ENCODE results near the gene G2E3.
A peak's percentile ranks its signal among the peaks of the same experiment; 100 is the strongest.
"Not testable (repeated sequence)": the region's sequence is repeated elsewhere in the genome, so short reads cannot be mapped to it uniquely, and the experiment has no call there.

G2E3 gene, protein sequence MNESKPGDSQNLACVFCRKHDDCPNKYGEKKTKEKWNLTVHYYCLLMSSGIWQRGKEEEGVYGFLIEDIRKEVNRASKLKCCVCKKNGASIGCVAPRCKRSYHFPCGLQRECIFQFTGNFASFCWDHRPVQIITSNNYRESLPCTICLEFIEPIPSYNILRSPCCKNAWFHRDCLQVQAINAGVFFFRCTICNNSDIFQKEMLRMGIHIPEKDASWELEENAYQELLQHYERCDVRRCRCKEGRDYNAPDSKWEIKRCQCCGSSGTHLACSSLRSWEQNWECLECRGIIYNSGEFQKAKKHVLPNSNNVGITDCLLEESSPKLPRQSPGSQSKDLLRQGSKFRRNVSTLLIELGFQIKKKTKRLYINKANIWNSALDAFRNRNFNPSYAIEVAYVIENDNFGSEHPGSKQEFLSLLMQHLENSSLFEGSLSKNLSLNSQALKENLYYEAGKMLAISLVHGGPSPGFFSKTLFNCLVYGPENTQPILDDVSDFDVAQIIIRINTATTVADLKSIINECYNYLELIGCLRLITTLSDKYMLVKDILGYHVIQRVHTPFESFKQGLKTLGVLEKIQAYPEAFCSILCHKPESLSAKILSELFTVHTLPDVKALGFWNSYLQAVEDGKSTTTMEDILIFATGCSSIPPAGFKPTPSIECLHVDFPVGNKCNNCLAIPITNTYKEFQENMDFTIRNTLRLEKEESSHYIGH

DNA sequence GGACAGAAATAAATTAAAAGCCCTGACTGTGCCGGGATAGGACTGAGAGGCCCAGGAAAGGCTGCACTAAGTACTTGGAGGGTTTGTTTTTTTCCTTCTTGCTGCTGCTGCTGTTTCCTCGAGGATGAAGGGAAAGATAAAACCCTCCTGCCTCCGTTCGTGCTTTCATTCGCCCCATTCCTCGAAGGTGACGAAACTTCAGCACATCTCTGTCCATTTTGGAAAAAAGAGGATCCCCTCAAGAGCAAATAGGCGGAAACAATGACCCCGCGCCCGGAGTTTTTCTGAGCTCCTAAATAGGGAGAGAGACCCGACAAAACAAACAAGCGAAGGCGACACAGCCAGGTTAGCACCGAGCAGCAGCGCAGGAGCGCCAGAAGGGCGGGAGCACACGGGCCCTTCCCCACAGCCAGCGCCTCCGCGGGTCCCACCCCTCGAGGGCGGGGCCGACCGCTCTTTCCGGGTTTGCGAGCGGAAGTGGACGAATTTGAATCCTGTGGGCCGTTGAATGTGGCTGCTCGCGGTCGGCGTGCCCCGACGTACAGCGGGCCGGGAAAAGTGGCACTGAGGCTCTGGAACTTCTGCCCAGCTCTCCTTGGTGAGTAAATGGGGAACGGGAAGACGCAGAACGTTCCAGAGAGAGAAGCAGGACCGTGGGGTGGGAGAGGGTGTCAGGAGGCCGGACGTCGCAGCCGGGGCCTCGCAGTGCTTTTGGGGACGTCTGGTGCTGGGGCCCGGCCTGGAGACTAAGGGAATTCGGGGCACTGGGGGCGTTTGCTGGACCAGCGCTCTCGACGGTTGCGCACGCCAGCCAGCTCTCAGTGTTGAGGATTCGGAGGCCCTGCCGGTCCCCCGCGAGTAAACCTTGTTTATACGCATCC is at the start of gene G2E3:
Gene G2E3, plus strand, starts transcription at position 484 of the 881 bp plus-strand sequence. CDS start 21,922 bp downstream, outside the sequence.
- DNase-seq = peak; percentile 84

GRCh38 chr14:30517737-30518136 is 41.2 kb upstream of the G2E3 start:
- DNase-seq = no peak

DNA sequence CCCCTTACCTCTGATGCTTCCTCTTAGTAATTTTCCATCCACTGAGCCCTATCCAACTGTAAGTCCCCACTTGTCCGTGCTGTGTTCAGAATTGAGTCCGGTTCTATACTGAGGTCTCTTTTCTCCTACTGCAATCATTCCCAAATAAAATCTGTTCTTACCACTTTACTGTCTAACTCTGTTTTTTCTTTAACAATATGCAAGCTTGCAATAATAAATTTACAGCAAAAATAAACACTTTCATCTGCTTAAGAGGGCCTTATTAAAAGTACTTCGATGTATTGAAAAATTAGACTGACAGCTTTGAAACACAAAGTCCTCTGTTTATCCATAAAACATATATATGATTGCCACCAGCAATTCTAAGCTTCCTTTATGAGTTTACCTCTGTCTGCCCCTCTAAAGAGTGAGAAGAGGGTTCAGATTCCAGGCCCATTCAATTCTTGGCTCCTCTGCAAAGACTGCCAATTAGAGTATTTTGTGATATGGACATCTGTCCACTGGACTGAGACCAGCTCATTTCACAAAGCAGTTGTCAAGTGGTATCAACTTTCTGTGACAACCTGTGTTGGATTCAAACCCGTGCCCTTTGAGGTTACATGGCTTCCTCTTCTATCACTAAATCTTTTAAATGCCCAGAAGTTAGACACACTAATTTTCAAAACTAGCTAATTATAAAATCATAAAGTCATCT is 39.9 kb upstream of the G2E3 start:
- DNase-seq = no peak

DNA sequence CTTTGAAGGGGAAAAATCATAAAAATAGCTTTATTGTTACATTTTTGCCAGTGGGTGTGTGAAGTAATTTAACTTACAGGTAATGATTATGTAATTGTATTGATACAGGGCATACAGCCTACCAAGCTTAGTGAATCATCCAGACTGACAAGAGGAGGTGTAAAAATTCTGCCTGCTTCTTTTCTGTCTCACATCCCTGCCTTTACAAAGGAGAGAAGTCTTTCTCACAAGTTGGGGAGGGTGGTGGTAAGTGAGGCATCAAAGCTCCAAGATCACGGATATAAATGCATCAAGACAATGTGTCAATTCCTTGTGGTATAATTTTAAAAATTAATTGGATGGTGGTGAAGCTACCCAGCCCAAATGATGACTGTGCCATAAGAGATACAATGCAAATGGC is 39.0 kb upstream of the G2E3 start:
- no peak for DNase-seq

GRCh38 chr14:30520536-30520935 is 38.4 kb upstream of the G2E3 start:
- no peak for DNase-seq

- DNase-seq = peak; percentile 50
Measured at GRCh38 chr14:30521899-30522736, 36.8 kb upstream of the G2E3 start.

DNA sequence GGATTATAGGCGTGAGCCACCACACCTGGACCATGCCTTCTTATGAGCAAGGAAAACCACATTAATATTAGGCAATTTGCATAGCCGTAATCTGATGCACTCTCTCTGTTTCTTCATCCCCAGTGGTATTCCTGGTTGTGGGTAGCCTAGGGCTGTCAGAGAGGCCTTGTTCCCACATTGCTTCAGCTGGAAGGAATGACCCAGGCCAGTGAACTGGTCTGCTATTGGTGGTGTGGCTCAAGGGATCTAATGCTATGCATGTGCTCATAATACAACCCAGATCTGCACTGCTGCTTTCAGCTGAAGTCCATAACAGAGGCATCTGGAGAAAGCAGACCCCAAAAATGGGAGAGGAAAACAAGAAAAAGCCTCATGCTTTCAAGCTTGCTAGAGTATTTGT is 33.1 kb upstream of the G2E3 start:
- no peak for DNase-seq

GRCh38 chr14:30527196-30527595 is 31.8 kb upstream of the G2E3 start:
- no peak for DNase-seq

DNA sequence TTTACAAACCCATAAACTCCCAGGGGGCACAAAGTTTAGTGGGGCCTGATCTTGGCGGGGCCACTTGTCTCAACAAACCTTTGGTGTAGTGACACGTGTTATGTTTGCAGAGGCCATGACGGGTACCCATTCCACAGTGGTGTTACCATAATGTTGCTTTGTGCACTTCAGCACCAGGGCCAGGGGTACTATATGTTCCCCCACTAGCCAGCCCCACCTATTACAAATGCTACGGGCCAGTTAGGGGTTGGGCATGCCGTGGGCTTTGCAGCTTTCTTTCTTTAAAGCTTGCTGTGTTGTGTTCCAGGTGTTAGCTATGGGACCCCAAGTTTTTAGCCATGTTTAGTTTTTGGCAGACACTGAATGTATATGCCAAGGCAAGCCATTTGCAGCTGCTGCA is 30.8 kb upstream of the G2E3 start:
- no peak for DNase-seq

DNA sequence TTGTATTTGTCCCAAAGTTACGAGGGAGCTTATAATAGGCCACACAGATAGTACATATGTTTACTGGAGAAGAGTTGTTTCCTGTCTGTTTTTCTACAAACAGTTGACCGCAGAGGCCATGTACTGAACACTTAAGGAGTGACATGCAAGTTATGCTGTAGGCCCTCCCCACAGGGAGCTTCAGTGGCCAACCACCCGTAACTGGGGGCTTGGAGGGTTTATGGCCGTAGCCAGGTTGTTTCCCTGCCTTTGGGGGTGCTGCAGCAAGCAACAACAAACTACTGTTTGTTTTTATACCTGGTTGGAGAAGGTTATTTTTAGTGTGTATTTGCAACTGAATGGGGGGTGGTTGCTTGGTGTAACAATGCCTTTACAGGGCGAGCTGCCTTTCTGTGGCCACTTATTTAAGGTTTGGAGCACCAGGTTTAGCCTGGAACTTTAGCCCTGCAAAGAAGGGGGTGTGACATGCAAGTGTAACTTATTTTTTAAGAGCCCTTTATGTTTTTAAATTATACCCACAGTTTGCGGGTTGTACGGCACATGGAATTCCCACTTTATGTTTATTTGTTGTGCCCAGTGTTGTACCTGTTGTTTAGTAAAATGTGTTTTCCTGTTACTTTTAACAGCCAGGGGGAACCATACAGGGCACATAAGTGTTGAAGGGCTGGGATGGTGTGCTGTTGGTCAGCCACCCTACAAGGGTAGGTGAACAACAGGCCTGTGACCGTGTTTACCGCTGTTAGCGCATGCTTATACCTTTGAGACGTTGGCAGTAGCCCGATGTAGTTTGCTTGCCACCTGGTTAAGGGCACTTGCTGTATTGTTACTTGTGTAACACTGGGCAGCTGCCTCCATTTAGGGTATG is 29.9 kb upstream of the G2E3 start:
- DNase-seq = no peak

- DNase-seq = no peak
Measured at GRCh38 chr14:30532264-30532663, 26.7 kb upstream of the G2E3 start.

GRCh38 chr14:30533126-30533525 is 25.8 kb upstream of the G2E3 start:
- DNase-seq = no peak

DNA sequence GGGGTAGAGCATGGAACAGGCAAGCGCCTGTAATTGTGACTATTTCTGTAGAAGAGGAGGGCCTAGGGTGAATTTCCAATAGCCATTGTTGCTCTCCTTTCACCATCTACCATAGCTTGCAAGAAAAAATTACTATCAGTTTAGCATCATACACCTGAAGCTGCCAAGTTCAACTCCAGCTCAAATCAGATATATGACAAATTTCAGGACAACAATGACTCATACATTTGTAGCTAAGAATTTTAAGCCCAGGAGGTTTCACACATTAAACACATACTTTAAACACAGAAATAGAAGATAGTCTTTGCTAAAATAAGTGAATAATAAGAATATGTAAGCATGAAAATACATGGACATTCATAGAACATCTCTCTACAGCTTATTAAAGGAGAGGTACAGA is 17.6 kb upstream of the G2E3 start:
- no peak for DNase-seq

DNA sequence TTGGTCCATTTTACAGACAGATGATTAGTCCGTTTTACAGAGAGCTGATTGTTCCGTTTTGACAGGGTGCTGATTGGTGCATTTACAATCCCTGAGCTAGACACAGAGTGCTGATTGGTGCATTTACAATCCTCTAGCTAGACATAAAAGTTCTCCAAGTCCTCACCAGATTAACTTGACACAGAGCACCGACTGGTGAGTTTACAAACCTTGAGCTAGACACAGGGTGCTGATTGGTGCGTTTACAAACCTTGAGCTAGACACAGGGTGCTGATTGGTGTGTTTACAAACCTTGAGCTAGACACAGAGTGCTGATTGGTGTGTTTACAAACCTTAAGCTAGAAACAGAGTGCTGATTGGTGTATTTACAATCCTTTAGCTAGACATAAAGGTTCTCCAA is 12.2 kb upstream of the G2E3 start:
- DNase-seq = not testable (repeated sequence)

- DNase-seq = no peak
Measured at GRCh38 chr14:30547388-30548048, 11.4 kb upstream of the G2E3 start.

DNA sequence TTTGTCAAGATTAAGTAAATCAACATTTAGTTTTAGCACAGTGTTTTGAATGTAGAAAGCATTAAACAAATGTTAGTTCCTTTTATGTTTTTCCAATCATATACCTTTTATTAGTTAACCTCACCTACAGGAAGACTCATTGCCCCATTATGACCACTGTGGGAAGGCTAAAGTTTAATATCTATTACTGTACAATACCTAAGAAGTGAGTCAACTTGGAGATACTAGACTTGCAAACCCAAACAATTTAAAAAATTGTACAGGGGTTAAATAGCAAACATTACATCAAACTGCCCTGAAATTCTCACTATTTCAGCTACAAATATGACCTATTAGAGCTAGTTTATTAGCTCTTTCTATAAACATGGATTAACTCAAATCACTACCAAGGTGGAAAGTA is 8.6 kb upstream of the G2E3 start:
- DNase-seq = peak; percentile 68

DNA sequence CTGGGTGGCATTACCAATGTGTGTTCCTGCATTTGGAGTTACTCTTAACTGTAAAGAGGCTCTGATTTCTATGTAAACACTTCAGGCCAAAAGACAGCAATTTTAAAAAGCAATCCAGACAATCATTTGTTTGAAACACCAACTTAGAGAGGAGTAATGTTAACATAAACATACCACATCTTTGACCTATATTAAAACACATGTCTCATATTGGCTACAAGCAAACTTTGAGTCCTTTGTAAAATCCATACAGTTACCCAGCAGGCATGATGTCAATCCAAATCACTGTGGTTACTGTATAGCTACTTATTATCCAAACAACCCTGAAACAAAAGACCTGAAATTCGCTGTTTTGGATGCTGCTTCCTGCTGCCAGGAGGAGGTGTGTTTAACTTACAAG is 7.5 kb upstream of the G2E3 start:
- peak; percentile 1 for DNase-seq

- DNase-seq = peak; percentile 53
Measured at GRCh38 chr14:30553311-30553989, 5.5 kb upstream of the G2E3 start.

DNA sequence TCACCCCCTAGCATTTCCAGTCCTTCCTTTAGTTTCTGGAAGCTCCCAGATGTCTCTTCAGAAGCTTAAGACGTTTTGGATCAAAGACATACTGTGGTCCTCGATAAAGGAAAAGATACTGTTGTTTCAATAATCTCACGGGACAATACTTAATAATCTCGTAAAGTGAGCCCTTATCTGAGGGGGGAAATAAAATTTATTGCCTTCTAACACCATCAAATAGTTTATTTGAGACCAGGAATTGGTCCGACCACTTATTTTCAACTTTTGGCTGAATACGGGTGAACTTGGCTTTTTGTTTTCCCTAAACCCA is 640 bp upstream of the G2E3 start:
- no peak for DNase-seq

GRCh38 chr14:30559638-30560091 is 707 bp downstream of the G2E3 start:
- DNase-seq = peak; percentile 35
